Measurements from ENCODE around the gene CHAF1A. TPM values are rescaled to one million over a fixed set of nuclear protein-coding genes. Genes with fewer than 3 reads are reported as not detected.

The CHAF1A gene
- total RNA-seq, 1 donor from 2014 or later, result 13.0 TPM

DNA sequence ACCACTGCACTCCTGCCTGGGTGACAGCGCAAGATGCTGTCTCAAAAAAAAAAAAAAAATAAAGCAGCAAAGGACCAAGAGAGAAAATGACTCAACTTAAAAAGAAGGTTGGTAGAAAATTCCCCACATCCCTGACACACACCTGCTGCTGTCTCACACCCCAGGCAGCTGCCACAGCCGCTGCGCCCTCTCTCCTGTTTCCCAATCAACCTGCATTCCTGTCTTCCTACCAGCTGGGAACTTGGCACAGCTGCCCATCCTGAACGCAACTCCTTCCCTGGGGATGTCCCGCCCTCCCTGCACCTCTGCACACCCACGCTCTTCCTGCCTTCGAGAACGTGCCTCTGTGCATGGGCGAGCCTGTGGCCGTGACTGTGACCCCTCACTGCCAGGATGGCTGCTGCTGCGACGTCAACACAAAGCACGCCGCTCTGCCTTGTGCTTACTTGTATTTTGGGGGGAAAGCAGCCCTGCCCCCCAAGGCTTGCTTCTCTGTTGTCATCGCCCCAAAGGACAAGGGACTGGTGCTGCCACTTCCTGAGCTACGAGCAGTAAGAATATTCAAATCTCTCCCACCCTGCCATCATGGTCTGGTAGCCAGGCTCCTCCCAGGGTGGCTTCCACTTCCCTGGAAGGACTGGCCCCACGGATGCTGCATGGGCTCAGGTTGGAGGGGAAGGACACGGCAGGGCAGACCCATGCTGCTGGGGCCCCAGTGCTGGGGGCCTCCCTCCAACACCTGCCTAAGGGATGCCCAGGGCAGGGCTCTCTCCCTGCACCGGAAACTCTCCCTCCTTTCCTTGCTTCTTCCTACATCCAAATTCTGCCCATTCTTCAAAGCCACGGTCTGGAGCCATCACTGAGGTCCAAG, 22.8 kb upstream of the CHAF1A start:
- no peak for DNase-seq (ENCODE audit: low spot score)

DNA sequence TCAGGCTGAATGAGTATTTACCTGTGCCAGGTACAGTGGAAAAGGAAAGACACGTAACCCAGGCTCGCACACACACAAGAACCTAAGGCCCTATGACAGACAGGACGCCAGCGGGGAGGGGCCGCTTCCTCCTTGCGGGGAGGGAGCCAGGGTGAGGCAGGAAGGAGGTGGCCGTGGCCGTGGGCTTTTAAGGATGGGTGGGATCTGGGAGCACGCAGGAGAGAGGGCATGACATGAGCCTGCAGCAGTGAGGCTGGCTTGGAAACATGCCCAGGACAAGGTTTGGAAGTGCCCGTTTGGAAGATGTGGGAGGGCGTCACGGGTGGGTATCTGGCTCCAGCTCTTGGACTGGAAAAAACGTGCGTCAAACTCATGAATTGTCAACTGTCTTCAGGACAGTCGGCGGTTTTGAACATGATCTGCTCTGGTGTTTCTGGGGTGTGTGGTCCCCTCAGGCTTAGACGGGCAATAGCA, 22.1 kb upstream of the CHAF1A start:
- no peak for DNase-seq (ENCODE audit: low spot score)

DNA sequence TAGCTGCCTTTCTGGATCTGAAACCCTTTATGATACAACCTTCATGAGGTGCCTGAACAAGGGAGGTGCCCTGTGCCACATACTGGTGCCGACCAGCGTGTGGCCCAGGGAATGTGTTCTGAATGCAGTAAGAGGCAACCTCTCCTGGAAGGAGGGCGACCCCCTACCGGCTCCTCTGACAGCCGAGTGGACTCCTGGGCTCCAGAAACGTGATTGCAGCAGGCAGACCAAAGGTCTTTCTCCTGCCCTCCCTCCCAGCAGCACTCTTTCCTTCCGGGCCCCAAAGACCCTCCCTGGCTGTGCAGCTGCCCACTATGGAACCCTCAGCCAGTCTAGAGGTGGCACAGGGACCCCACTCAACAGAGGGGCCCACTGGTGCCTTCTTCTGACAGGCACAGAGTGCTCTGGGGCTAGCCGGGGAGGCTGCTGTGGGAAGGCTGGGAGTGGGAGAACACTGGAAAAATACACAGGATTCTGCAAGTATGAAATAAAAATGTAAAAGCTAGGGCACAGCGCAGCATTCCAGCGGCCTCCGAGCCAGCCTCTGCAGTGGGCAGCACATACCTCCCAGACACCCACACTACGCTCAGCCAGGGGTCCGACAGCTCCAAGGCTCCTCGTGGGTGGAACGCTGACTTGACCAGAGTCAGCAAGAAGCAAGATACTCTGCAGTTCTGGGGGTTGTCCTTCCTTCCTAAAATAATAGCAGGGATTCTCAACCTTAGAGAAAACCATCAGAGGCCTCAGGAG, 17.0 kb upstream of the CHAF1A start:
- DNase-seq (ENCODE audit: low spot score), result no peak

DNA sequence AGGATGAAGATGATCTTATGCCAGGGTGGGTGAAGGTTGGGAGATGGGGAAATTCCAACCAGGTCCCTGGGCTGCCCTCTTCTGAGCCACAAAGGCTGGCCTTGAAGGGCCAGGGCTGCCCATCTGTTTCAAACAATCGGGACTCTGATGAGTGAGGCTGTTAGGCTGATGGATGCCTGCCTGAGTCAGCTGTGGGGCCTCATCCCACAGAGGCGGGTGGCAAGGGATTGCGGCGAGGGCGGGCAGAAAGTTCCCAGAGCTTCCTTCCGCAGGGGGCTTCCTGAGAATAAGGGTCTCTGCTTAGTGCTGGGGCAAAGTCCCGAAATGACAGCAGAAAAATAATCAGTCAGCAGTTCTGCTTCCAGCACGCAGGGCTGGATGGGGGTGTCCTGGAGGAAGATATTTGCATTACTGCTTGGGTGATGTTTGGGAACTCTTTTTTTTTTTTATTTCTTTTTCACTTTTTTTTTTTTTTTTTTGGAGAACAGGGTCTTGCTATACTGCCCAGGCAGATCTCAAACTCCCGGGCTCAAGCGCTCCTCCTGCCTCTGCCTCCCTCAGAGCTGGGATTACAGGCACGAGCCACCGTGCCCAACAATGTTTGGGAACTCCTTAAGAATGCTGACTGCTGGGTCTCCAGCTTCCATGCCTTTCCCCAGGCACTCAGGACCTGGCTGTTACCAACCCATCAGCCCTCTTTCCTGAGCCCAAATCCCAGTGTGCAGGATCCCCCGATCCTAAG, 16.2 kb upstream of the CHAF1A start:
- DNase-seq (ENCODE audit: low spot score), result no peak

DNA sequence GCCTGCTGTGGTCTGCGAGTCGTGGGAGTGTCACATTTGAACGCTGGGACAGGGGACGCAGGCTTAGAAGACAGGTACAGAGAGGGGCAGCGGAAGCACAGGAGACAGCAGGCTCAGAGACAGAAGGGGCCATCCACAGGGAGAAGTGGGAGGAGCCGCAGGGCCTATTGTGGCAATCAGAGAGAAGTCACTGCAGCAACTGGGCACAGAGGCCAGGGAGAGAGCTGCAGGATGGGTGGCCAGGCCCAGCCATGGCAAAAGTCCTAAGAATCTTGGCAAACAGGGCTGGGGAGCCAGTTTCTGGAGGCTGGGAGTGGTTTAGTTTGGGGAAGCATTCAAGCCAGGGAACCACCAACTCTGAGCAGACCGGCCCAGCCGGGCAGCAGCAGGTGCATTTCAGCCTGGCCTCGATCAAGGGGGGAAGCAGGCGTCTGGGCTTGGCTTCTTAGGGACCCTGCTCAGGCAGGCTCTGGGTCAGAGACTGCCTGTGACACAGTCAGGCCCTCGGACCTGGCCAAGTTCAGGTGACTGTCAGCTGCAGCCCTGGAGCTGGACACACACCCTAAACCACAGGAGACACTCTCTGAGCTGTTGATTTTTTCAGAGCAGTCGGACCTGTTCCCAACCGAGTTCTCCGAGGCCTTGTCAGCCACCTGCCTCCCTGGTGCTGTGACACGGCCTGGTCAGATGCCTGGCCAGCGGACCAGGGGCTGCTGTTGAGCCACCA, 13.9 kb upstream of the CHAF1A start:
- DNase-seq (ENCODE audit: low spot score), result no peak

DNA sequence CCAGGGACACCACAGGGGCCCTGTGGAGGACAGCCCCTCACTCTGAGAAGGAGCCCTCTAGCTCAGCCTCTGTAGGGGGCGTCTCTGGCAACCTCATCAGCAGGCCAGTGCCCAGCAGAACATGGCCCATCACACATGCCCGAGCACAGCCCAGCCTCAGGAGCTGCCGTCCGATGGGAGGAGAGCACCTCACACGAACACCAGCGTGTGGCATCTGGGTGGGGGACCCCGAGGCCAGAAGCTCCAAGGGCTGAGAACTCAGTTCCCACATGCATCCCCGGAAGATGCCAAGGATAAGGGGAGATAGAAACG, 13.4 kb upstream of the CHAF1A start:
- DNase-seq (ENCODE audit: low spot score), result no peak

DNA sequence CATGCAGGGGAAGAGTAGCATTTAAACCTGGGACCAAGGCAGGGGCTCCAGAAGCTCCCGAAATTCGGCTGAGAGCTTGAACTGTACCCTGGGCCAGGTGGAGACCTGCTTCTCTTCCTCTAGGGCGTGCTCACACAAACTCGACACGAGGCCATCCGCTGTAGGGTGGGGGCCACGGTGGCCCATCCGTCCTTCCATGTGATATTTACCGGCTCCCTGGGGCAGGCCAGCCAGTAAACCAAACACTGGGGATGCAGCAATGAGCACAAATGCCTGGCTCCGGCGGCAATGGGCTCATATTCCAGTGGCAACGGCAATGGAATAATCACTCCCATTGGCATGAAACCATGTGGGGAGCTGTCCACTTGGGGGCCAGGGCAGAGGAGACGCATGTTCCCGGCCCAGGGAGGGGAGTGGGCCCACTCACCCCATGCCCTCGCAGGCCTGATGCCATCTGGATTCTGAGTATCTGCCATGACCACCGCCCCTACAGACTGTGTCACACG, 12.9 kb upstream of the CHAF1A start:
- no peak for DNase-seq (ENCODE audit: low spot score)

DNA sequence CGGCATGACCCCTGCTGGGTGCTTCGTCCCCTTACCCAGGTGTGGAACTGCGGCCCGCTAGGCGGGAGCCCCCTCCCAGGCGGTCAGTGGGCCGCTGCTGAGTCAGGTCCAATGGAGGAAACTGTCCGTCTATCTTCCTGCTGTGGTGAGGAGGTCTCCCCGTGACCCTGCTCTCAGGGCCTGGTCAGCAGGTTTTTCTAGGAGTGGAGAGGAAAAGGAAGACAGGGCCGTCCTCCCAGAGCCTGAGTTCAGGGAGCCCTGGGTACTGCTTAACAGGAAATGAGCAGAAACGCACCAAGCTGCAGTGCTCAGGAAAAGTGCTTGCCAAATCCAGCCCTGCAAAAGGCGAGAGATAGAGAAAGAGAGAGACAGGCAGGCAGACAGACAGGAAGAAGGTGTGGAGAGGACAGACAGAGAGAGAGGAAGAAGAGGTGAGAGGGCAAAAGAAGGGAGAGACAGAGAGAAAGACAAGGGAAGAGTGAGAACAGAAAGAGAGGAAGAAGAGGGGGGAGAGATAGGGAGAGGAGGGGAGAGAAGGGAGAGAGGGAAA, 12.3 kb upstream of the CHAF1A start:
- peak; percentile 76 for DNase-seq (ENCODE audit: low spot score)

DNA sequence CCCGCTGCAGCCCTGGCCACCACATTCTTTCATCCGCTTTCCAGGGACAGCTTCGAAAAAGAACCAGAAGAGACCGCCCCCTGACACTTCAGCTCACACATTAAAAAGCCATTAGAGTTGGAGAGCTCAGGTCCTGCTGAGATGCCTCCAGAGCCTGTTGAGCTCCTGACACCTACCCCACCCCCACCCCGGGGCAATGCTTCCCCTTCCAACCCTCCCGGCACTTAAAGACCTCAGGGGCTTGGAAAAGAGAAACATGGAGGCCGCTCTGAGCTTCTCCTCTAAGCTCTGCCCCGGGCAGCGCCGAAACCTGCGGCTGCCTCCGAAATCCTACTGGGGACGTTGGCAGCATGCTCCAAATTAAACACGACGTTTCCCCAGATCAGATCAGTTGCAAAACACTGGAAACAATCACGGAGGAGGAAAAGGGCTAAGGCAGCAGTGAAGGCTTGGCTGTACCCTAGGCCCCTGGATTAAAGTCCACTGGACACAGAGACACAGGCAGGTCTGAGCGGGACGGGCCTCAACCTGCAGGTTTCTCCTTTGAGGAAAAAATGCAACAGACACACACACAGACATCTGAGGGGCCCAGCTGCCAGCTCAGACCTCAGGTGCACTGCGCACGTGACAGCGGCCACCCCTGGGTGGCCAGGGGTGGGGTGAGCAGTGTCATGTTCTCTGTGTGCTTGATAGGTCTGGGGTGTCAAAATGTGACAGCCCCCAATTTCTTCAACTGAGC, 11.7 kb upstream of the CHAF1A start:
- peak; percentile 54 for DNase-seq (ENCODE audit: low spot score)

DNA sequence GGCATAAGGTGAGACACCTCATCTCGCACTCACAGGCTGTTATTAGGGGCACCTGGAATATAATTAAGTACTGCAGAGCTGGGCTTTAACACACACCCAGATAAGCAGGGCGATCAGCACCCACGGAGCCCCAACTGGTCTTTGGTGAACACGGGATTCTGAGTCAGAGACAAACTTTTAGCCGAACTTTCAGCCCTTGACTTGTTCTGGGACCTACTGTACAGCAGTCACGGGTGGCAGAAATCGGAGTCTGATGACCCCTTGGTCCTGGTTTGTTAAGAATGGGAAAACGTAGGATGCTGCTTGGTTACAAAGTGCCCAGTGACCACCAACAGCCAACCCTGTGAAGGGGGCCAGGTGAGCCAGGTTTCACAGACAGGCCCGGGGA, 11.1 kb upstream of the CHAF1A start:
- DNase-seq (ENCODE audit: low spot score), result no peak

DNA sequence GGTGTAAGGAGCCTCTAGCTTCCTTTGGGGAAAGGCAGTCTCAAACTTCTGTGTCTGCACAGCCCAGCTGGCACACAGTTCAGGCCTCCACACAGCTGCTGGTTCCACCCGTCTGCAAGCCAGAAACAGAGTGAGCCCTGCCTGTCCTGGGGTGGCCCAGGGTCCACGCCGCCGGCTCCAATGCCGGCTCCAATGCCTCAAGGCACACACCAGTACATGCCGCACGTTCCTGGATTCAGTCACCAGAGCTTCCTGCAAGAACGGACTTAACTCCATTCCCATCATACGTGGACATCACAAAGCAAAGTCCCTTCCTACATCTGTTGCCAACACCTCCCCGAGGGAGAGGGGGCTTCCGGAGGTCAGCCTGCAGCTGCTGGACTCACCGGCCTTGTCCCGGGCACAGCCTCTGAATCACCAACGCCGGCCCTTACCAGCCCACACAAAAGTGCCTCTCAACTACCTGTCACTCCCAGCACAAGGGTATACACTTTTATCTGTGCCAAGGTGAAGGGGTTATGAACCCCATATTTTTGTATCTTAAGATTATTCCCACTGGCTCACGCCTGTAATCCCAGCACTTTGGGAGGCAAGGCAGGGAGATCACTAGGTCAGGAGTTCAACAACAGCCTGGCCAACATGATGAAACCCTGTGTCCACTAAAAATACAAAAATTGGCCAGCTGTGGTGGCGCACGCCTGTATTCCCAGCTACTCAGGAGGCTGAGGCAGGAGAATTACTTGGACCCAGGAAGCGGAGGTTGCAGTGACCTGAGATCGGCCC, 10.5 kb upstream of the CHAF1A start:
- no peak for DNase-seq (ENCODE audit: low spot score)

DNA sequence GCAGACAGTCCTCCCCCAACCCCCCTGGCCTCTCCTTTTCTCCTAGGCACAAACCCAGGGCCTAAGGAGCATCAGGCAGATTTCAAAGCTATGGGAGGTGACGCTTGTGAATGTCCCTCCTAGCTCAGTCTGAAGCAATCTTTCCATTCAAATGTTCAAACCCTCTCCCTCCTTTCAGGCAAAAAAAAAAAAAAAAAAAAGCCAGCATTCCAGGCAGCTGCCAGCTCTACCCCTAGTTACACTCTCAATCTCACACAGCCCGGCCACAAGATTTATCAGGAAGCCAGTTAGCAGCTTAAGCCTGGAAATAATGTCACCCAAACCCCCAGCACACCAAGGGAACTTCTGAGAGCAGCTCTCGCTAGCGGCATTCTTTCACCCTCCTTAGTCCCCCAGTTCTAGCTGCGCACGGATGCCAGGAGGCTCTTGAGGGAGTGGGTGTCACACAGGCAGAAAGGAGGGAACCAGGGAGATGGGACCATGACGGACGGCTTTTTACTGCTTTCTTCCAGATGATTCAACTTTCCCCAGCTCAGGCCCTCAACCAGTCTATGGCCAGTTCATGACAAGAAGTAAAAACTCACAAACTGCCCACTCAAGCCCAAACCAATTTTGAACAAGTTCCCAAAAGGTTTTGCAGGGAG, 8.4 kb upstream of the CHAF1A start:
- peak; percentile 81 for DNase-seq (ENCODE audit: low spot score)

DNA sequence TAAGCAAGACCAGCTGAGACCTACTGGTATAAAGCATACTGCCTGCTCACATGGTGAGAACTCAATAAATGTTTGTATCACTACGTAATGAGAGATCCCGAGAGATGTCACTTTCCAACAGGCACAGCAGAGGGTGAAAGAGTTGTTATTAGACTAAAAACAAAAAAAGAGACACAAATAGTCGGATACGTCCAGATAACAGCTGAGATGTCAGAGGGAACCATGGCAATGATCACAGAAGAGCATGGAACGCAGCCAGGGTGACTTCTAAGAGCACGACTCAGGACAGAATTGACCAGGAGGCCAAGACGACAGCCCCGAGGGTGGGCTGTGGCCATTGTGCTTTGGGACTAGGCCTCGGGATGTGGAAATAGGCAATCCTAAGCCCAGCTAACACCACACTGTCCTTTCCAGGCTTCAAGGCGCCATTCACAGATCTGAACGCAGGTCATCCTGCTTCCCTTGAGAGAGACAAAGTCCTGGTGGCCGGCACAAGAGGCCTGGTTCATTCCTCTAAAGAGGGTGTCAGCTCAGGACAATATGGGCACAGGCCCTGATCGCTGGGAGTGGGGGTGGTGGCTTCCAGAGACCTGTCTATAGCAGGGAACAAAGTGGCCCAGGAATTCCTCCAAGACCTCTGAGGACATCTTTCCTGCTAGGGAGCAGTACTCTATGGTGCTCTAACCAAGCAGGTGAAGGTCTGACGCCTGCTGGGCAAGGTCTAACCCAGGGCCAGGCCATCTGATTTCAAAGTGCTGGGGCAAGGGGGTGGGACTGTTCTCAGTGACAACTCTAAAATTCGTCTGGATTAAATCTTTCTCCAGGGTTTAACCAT, 5.3 kb upstream of the CHAF1A start:
- DNase-seq (ENCODE audit: low spot score), result no peak

DNA sequence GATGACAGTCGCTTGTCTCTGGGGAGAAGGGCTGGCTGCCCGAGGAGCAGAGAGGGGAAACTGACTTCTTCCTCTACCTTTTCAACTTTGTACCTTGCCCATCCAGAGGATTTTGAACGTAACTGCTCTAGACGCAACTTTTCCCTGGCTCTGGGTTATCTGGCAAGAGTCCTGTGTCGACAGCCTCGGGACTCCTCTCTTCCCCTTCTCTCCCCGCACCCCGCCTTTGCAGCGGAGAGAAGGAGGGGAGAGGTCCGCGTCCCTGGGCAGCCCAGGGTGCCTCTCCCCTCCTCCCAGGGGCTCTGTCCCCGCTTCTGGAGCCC, 2.7 kb upstream of the CHAF1A start:
- DNase-seq (ENCODE audit: low spot score), result peak; percentile 63

DNA sequence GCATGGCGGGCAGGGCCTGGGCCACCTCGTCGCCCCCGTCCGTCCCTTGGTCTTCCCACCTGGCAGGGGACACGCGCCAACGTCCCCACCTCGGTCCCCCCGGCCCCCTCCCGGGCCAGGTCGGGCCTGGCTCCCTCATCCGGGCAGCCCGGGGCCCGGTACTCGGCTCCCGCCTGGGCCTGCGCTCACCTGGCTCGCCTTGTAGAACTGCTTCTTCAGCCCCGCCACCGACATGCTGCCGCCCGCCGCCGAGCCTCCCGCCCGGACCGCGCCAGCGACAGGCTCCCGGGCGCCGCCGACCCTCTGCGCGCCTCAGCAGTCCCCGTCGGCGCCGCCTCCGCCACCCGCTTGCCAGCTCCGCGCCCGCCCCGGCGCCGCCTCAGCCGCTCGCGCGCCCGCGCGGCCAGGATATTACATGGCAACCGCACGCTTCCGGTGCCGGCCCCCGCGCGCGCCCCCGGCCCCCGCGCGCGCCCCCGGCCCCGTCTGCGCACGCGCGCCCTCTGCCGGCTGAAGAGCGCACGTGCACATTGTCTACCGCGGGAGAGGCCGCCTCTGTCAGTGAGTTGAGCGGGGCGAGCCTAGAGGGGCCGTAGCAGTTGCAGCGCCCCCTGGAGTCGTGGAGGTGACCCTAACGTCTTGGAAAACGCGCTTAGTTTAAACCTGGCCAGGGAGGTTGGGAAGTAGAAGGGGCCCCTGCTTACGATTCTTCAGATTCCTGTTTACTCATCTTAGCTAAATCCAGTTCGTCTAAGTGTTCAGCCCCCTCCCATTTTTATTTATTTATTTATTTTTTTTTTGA, 2.1 kb upstream of the CHAF1A start, which contains the start of gene SH3GL1:
SH3GL1 (minus strand) TSS at position 413 of the 802 bp plus-strand sequence; CDS start at position 234, 179 bp downstream.
- DNase-seq (ENCODE audit: low spot score), result peak; percentile 92

DNA sequence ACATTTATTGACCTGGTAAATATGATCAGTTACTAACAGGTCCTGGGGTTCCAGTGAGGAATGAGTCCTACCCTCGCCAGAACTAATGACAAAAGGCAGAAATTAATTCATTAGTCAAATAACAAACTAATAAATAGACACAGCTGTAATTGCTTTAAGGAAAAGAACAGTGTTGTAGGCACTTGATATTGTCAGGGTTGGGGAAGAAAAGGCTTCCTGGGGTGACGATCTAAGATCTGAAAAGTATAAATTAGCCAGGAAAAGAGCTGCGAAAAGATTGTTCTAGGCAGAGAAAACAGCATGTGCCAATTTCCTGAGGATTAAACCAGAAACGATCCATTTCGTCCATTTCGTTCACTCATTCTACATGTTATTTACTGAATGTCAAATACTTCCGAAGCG, 670 bp upstream of the CHAF1A start:
- no peak for DNase-seq (ENCODE audit: low spot score)

DNA sequence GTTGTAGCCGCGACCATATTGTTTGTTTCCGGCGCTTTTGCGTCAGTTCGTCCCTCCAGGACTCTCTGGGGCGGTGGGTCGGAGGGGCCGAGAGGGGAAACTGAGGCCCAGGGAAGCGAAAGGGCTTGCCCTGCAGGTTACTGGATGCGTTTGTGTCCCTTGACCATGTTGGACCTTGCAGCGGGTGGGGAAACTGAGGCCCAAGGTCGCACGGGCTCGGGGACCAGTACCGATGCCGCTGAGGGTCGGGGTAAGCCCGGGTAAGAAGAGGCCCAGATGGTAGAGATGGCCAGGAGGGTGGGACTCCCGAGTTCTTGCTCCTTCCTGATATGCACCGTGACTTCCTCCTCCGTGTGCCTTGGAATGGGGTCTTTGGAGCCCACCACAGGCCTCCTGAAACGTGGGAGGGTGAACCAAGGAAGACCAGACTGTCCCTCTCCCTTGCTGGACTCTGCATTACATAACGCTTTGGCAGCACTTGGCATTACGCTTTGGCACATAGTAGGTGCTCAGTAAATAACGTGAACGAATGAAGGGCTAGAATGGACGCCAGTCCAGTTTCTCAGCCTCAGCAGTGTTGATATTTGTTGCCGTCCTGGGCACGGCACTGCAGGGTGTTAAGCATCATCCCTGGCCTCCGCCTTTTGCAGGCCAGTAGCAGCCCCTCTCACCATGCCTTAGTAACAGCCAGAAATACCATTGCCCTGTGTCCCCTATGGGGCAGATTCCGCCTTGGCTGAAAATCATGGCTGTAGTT, 743 bp downstream of the CHAF1A start:
- no peak for DNase-seq (ENCODE audit: low spot score)
